HT-29 (cell line): Measurements from ENCODE around the gene CST6. TPM values are rescaled to one million over a fixed set of nuclear protein-coding genes. Genes with fewer than 3 reads are reported as not detected.

Experiments
- DNase-seq: peaks from one replicate; pipeline ENCODE4 v3.0.0-alpha.2; 2015; ENCODE audit warnings: low spot score
- total RNA-seq: library from RNA; depleted of rRNA; stranded (reverse); fragments of >200 nt; shearing (Covaris generic); gene quantifications from 2 replicates; pipeline ENCODE4 v1.2.3, GENCODE V29; 2014; rRNA removed

CST6 gene
- total RNA-seq, 1 experiment from 2014 or later, result 23.0 TPM

GRCh38 chr11:66047541-66048365 is 35.9 kb downstream of the CST6 start:
- DNase-seq, result no peak

- no peak for DNase-seq
These were observed 36.9 kb downstream of the CST6 start, which contains the start of gene GAL3ST3 for GRCh38 chr11:66048547-66049323. Gene GAL3ST3, minus strand, starts transcription at chr11:66049161. Its CDS starts 3,746 bp downstream, at chr11:66045415.

- no peak for DNase-seq
These were observed 38.9 kb downstream of the CST6 start for GRCh38 chr11:66050581-66051231.

- DNase-seq, result no peak
These were observed 39.6 kb downstream of the CST6 start for GRCh38 chr11:66051371-66051765.

GRCh38 chr11:66051766-66052663 is 40.2 kb downstream of the CST6 start, which contains the start of gene SF3B2:
Gene SF3B2, plus strand, starts transcription at chr11:66052364. Its CDS starts 21 bp downstream, at chr11:66052385.
- peak; percentile 99 for DNase-seq

- DNase-seq, result no peak
These were observed 40.8 kb downstream of the CST6 start for GRCh38 chr11:66052664-66052982.

- no peak for DNase-seq
These were observed 43.2 kb downstream of the CST6 start for GRCh38 chr11:66055021-66055420.

GRCh38 chr11:66056501-66056900 is 44.7 kb downstream of the CST6 start:
- no peak for DNase-seq

- no peak for DNase-seq
These were observed 48.3 kb downstream of the CST6 start for GRCh38 chr11:66059966-66060680.

- no peak for DNase-seq
These were observed 49.5 kb downstream of the CST6 start for GRCh38 chr11:66061268-66061667.

- DNase-seq, result no peak
These were observed 50.6 kb downstream of the CST6 start for GRCh38 chr11:66062408-66062807.

Other genes with a start within 250 kb of the CST6 start
- 18.2 and 20.2 TPM in 2 replicates for gene AP5B1, start 231.0 kb upstream of the CST6 start, total RNA-seq
- 42.2 and 42.8 TPM in 2 replicates for gene OVOL1, start 224.9 kb upstream of the CST6 start, total RNA-seq
- not detected in 2 replicates for gene SNX32, start 178.0 kb upstream of the CST6 start, total RNA-seq
- 2,410 and 2,611 TPM in 2 replicates for gene CFL1, start 153.8 kb upstream of the CST6 start, total RNA-seq
- gene MUS81, start 151.6 kb upstream of the CST6 start, total RNA-seq, result 118 and 143 TPM in 2 replicates
- gene EFEMP2, start 139.2 kb upstream of the CST6 start, total RNA-seq, result 1.2 and 1.6 TPM in 2 replicates
- gene CTSW, start 132.2 kb upstream of the CST6 start, total RNA-seq, result not detected in 2 replicates
- gene FIBP, start 123.5 kb upstream of the CST6 start, total RNA-seq, result 302 and 303 TPM in 2 replicates
- gene CCDC85B, start 121.3 kb upstream of the CST6 start, total RNA-seq, result 148 and 155 TPM in 2 replicates
- gene FOSL1, start 111.6 kb upstream of the CST6 start, total RNA-seq, result 123 and 140 TPM in 2 replicates
- 21.7 and 24.5 TPM in 2 replicates for gene C11orf68, start 92.9 kb upstream of the CST6 start, total RNA-seq
- gene DRAP1, start 92.6 kb upstream of the CST6 start, total RNA-seq, result 208 and 228 TPM in 2 replicates
- not detected in 2 replicates for gene TSGA10IP, start 66.5 kb upstream of the CST6 start, total RNA-seq
- gene SART1, start 50.3 kb upstream of the CST6 start, total RNA-seq, result 86.1 and 106 TPM in 2 replicates
- 36.9 and 44.7 TPM in 2 replicates for gene EIF1AD, start 9.9 kb upstream of the CST6 start, total RNA-seq
- 84.3 and 86.3 TPM in 2 replicates for gene BANF1, start 9.5 kb upstream of the CST6 start, total RNA-seq
- gene CATSPER1, start 14.5 kb downstream of the CST6 start, total RNA-seq, result 0.13 and 0.44 TPM in 2 replicates
- gene GAL3ST3, start 37.2 kb downstream of the CST6 start, total RNA-seq, result not detected in 2 replicates
- gene SF3B2, start 40.4 kb downstream of the CST6 start, total RNA-seq, result 209 and 210 TPM in 2 replicates
- 13.8 and 23.1 TPM in 2 replicates for gene PACS1, start 58.3 kb downstream of the CST6 start, total RNA-seq
- 14.4 and 17.8 TPM in 2 replicates for gene KLC2, start 245.7 kb downstream of the CST6 start, total RNA-seq